Sigmoid colon (tissue), 4 donors: ENCODE measurements around the gene KIDINS220.

ENCODE experiments used
- CTCF ChIP-seq, 4 experiments: fragments of 450-650 bp in 3 of 4; fragments of 200-600 bp in 1 of 4; IDR thresholded peaks; one replicate each; pipeline ENCODE4 v1.5.1; 2016 to 2019; ENCODE audit warnings: antibody characterized with exemption in 4 of 4, mild to moderate bottlenecking in 3 of 4, moderate library complexity in 2 of 4
- EP300 ChIP-seq, 4 donors: sonication (generic); formaldehyde crosslinking; IDR thresholded peaks; one replicate each; pipeline ENCODE4 v1.6.1; 2017; ENCODE audit warnings: antibody characterized with exemption in 4 of 4
- POLR2A ChIP-seq, 2 donors: fragments of 450-650 bp; IDR thresholded peaks; one replicate each; pipeline ENCODE4 v1.6.1; 2016; ENCODE audit warnings: antibody characterized with exemption in 2 of 2, mild to moderate bottlenecking in 2 of 2, moderate library complexity in 2 of 2

- TF ChIP-seq CTCF (IDR thresholded peaks at IDR 0.05) (no peak), POLR2A (IDR thresholded peaks at IDR 0.05) (no peak), EP300 (IDR thresholded peaks at IDR 0.05) (no peak)
Measured at GRCh38 chr2:8833853-8834252, 3.6 kb downstream of the KIDINS220 start.
